Measurements from ENCODE around the gene TMEM234.

GRCh38 chr1:32198237-32199042 is 23.7 kb downstream of the TMEM234 start:
- TF ChIP-seq BHLHE40 (IDR thresholded peaks at IDR 0.05; ENCODE audit: borderline replicate concordance) = no peak
- TF ChIP-seq SP1 (IDR thresholded peaks at IDR 0.05) = no peak
- no peak for TF ChIP-seq HDGF (IDR thresholded peaks at IDR 0.05; ENCODE audit: borderline replicate concordance)
- no peak for TF ChIP-seq ELF4 (IDR thresholded peaks at IDR 0.05)
- no peak for TF ChIP-seq FOXM1 (IDR thresholded peaks at IDR 0.05; ENCODE audit: borderline replicate concordance)
- TF ChIP-seq NFRKB (IDR thresholded peaks at IDR 0.05) = no peak
